ENCODE measurements around the gene PNMA8A. TPM values are rescaled to one million over a fixed set of nuclear protein-coding genes. Genes with fewer than 3 reads are reported as not detected.

The PNMA8A gene
- total and polyA plus RNA-seq, 10 of the 15 experiments (the other 5 are each of a cell fraction or from before 2014, with no cell fraction given): 0.02 to 0.28 (median 0.16) TPM

DNA sequence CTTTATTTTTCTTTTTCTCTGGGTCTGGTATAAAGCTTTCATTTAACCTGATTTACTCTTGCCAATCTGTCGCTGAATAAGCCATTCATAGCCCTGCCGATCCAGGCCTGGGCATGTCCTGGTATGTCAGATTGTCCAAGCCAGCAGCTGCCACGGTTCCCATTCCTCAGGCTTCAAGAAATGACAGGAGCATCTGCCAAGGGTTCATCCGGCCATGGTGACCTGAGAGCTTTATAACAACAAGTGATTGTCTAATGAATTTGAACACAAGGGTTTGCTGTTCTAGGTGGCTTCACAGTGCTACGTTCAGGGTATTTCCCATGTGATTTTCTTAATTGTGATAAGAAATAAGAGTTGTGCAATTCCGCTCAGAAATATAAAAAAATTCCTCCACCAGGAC, 20.0 kb downstream of the PNMA8A start:
- ATAC-seq: no peak
- ChIA-PET SMC1A (ENCODE audit: uncharacterized antibody, unreplicated experiment) (interaction anchor here (1.3 kb wide), 1 partner anchor 10 kb away, joined by 4 read pairs; no protein-coding TSS in a partner anchor), RAD21 (ENCODE audit: unreplicated experiment) (no interaction called here), CTCF (interaction anchor here (1.6 kb wide), 1 partner anchor 14 kb away, joined by 3 read pairs; no protein-coding TSS in a partner anchor), POLR2A (no interaction called here)
- 46% methylated on average over 6 of the region's 6 CpGs for WGBS (ENCODE audit: insufficient coverage, insufficient replicate concordance, low lambda C conversion rate, missing lambda C conversion rate)
- Histone ChIP-seq H4K20me1 (ENCODE audit: control insufficient read depth, insufficient read depth) (no peaks in the 10 kb centered on the region), H3K4me2 (ENCODE audit: control insufficient read depth, insufficient read depth) (no peak overlapping the region), H3K27ac (ENCODE audit: control insufficient read depth, insufficient read depth) (no peak overlapping the region), H3K4me3 (no peak overlapping the region), H3K9me3 (replicated peaks; ENCODE audit: control insufficient read depth, insufficient read depth, low read length) (no peaks in the 10 kb centered on the region; the same call in 2 of the 3 replicates), H3K79me2 (ENCODE audit: control insufficient read depth, insufficient read depth, low read length) (no peaks in the 10 kb centered on the region), H2AFZ (ENCODE audit: control insufficient read depth, low read depth, low read length) (no peak overlapping the region), H3K27me3 (replicated peaks in 1 of 2; ENCODE audit: control insufficient read depth in 2 of 2, insufficient read depth in 2 of 2, low read length in 1 of 2) (no peaks in the 10 kb centered on the region; a peak in 1 of 4 replicates), H3K9ac (ENCODE audit: control insufficient read depth, insufficient read depth, low read length) (no peak overlapping the region), H3K4me1 (ENCODE audit: control insufficient read depth, insufficient read depth, low read length) (no peaks in the 10 kb centered on the region), H3K36me3 (ENCODE audit: control insufficient read depth in 2 of 2, insufficient read depth in 2 of 2, low read length in 1 of 2) (no peaks in the 10 kb centered on the region)
- no peak for FAIRE-seq
- intact Hi-C loops (cut with micrococcal nuclease; ENCODE audit: unreplicated experiment) (no loop called here), in situ Hi-C loops (cut with MboI) (no loop called here)
- BruUV-seq (replicated peaks): no TSS peak
- no peak for DNase-seq (ENCODE audit: low read depth, low spot score)
- no peak for TF ChIP-seq NFYA (IDR thresholded peaks at IDR 0.05; ENCODE audit: borderline replicate concordance, low read depth, low read length)
- TF ChIP-seq JUNB (IDR thresholded peaks at IDR 0.05): no peak
- TF ChIP-seq ZSCAN29 (IDR thresholded peaks at IDR 0.05): no peak
- TF ChIP-seq, protein P1, sequence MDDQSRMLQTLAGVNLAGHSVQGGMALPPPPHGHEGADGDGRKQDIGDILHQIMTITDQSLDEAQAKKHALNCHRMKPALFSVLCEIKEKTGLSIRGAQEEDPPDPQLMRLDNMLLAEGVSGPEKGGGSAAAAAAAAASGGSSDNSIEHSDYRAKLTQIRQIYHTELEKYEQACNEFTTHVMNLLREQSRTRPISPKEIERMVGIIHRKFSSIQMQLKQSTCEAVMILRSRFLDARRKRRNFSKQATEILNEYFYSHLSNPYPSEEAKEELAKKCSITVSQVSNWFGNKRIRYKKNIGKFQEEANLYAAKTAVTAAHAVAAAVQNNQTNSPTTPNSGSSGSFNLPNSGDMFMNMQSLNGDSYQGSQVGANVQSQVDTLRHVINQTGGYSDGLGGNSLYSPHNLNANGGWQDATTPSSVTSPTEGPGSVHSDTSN (IDR thresholded peaks at IDR 0.05; ENCODE audit: insufficient replicate concordance, low read depth, low read length): no peak
- TF ChIP-seq, protein P2, sequence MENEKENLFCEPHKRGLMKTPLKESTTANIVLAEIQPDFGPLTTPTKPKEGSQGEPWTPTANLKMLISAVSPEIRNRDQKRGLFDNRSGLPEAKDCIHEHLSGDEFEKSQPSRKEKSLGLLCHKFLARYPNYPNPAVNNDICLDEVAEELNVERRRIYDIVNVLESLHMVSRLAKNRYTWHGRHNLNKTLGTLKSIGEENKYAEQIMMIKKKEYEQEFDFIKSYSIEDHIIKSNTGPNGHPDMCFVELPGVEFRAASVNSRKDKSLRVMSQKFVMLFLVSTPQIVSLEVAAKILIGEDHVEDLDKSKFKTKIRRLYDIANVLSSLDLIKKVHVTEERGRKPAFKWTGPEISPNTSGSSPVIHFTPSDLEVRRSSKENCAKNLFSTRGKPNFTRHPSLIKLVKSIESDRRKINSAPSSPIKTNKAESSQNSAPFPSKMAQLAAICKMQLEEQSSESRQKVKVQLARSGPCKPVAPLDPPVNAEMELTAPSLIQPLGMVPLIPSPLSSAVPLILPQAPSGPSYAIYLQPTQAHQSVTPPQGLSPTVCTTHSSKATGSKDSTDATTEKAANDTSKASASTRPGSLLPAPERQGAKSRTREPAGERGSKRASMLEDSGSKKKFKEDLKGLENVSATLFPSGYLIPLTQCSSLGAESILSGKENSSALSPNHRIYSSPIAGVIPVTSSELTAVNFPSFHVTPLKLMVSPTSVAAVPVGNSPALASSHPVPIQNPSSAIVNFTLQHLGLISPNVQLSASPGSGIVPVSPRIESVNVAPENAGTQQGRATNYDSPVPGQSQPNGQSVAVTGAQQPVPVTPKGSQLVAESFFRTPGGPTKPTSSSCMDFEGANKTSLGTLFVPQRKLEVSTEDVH (IDR thresholded peaks at IDR 0.05; ENCODE audit: low read depth, partially characterized antibody): no peak
- TF ChIP-seq, protein P3, sequence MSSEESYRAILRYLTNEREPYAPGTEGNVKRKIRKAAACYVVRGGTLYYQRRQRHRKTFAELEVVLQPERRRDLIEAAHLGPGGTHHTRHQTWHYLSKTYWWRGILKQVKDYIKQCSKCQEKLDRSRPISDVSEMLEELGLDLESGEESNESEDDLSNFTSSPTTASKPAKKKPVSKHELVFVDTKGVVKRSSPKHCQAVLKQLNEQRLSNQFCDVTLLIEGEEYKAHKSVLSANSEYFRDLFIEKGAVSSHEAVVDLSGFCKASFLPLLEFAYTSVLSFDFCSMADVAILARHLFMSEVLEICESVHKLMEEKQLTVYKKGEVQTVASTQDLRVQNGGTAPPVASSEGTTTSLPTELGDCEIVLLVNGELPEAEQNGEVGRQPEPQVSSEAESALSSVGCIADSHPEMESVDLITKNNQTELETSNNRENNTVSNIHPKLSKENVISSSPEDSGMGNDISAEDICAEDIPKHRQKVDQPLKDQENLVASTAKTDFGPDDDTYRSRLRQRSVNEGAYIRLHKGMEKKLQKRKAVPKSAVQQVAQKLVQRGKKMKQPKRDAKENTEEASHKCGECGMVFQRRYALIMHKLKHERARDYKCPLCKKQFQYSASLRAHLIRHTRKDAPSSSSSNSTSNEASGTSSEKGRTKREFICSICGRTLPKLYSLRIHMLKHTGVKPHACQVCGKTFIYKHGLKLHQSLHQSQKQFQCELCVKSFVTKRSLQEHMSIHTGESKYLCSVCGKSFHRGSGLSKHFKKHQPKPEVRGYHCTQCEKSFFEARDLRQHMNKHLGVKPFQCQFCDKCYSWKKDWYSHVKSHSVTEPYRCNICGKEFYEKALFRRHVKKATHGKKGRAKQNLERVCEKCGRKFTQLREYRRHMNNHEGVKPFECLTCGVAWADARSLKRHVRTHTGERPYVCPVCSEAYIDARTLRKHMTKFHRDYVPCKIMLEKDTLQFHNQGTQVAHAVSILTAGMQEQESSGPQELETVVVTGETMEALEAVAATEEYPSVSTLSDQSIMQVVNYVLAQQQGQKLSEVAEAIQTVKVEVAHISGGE (CRISPR knock-in tag; IDR thresholded peaks at IDR 0.05): no peak
- TF ChIP-seq ZNF24 (IDR thresholded peaks at IDR 0.05): no peak
- no peak for TF ChIP-seq TAF1 (IDR thresholded peaks at IDR 0.05; ENCODE audit: borderline replicate concordance, low read depth, low read length)
- TF ChIP-seq SUZ12 (IDR thresholded peaks at IDR 0.05; ENCODE audit: unreplicated experiment): no peak
- TF ChIP-seq BCL11A (IDR thresholded peaks at IDR 0.05; ENCODE audit: low read depth, low read length): no peak
- TF ChIP-seq, protein P4, sequence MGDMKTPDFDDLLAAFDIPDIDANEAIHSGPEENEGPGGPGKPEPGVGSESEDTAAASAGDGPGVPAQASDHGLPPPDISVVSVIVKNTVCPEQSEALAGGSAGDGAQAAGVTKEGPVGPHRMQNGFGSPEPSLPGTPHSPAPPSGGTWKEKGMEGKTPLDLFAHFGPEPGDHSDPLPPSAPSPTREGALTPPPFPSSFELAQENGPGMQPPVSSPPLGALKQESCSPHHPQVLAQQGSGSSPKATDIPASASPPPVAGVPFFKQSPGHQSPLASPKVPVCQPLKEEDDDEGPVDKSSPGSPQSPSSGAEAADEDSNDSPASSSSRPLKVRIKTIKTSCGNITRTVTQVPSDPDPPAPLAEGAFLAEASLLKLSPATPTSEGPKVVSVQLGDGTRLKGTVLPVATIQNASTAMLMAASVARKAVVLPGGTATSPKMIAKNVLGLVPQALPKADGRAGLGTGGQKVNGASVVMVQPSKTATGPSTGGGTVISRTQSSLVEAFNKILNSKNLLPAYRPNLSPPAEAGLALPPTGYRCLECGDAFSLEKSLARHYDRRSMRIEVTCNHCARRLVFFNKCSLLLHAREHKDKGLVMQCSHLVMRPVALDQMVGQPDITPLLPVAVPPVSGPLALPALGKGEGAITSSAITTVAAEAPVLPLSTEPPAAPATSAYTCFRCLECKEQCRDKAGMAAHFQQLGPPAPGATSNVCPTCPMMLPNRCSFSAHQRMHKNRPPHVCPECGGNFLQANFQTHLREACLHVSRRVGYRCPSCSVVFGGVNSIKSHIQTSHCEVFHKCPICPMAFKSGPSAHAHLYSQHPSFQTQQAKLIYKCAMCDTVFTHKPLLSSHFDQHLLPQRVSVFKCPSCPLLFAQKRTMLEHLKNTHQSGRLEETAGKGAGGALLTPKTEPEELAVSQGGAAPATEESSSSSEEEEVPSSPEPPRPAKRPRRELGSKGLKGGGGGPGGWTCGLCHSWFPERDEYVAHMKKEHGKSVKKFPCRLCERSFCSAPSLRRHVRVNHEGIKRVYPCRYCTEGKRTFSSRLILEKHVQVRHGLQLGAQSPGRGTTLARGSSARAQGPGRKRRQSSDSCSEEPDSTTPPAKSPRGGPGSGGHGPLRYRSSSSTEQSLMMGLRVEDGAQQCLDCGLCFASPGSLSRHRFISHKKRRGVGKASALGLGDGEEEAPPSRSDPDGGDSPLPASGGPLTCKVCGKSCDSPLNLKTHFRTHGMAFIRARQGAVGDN (IDR thresholded peaks at IDR 0.05): no peak
- TF ChIP-seq MTA3 (IDR thresholded peaks at IDR 0.05; ENCODE audit: borderline replicate concordance, low read length): no peak
- no peak for TF ChIP-seq MEF2B (IDR thresholded peaks at IDR 0.05; ENCODE audit: partially characterized antibody, poor library complexity, severe bottlenecking)

All from GM12878 (cell line).